GM12873 (cell line): Measurements from ENCODE around the gene JADE2.

Experiments used
- TF ChIP-seq, protein P1 (sequence below): IDR thresholded peaks from 2 replicates; pipeline ENCODE4 v1.5.1; 2012; ENCODE audit warnings: low read depth, mild to moderate bottlenecking, moderate library complexity, low read length, control low read depth; ENCODE audit not compliant: insufficient read depth; ENCODE audit errors: missing control alignments

Gene JADE2

DNA sequence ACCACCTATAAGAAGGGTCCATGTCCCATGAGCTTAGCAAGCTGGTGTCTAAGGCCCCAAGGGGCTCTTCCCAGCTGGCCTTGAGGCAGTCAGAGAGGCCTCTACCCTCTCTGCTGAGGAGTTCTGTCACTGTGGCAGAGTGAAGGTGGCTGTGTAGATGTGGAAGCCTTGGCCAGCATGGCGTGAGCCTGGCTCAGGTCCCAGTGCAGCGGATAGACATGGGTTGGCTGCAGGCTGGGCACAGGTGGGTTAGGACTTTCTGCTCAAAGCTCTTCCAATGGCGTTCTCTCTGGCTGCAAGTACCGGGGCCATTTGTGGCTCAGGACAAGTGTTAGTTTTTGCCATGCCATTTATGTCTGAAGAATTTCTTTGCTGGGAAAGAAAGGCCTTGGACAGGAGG is 47.3 kb downstream of the JADE2 start:
- TF ChIP-seq, protein P1, sequence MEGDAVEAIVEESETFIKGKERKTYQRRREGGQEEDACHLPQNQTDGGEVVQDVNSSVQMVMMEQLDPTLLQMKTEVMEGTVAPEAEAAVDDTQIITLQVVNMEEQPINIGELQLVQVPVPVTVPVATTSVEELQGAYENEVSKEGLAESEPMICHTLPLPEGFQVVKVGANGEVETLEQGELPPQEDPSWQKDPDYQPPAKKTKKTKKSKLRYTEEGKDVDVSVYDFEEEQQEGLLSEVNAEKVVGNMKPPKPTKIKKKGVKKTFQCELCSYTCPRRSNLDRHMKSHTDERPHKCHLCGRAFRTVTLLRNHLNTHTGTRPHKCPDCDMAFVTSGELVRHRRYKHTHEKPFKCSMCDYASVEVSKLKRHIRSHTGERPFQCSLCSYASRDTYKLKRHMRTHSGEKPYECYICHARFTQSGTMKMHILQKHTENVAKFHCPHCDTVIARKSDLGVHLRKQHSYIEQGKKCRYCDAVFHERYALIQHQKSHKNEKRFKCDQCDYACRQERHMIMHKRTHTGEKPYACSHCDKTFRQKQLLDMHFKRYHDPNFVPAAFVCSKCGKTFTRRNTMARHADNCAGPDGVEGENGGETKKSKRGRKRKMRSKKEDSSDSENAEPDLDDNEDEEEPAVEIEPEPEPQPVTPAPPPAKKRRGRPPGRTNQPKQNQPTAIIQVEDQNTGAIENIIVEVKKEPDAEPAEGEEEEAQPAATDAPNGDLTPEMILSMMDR: no peak

DNA sequence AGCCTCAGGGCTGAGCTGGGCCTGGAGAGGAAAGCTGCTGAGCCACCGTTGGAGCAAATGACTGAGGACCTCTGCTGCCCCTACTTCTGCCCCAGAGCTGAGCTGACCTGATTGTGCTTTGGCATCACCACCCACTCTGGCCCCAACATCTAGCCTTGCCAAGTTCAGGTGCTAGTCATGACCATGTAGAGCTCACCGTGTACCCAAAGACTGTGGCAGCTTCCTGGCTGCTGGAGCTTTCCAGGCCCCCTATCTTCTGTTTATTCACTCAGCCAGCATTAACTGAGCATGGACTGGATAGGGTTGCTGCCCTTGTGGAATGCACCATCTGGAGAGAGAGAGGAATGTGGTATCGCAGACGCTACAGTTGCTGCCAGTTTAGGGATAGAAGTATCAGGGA is 49.1 kb downstream of the JADE2 start:
- TF ChIP-seq, protein P1: no peak

DNA sequence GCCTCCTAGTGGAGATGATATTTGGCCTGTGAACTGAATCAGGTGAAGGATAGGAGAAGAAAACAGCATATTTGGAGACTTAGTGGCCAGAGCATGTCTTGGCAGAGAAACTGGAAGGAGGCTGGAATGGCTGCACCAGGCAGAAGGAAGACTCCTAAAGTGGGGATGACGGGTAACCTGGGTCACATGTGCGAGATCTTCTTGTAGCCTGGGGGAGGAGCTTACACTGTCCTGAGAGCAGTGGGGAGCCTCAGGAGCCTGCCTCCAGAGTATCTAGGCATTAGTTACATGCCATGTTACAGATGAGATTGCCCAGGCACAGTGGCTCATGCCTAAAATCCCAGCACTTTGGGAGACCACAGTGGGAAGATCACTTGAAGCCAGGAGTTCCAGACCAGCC is 49.8 kb downstream of the JADE2 start:
- TF ChIP-seq, protein P1: no peak

- TF ChIP-seq, protein P1: no peak
These were observed 51.0 kb downstream of the JADE2 start for GRCh38 chr5:134576386-134577021.

GRCh38 chr5:134577022-134577795 is 51.7 kb downstream of the JADE2 start:
- TF ChIP-seq, protein P1: no peak

GRCh38 chr5:134577796-134578577 is 52.5 kb downstream of the JADE2 start:
- TF ChIP-seq, protein P1: peak; percentile 90
